Measurements from ENCODE around the gene IL7R.

Gene IL7R

DNA sequence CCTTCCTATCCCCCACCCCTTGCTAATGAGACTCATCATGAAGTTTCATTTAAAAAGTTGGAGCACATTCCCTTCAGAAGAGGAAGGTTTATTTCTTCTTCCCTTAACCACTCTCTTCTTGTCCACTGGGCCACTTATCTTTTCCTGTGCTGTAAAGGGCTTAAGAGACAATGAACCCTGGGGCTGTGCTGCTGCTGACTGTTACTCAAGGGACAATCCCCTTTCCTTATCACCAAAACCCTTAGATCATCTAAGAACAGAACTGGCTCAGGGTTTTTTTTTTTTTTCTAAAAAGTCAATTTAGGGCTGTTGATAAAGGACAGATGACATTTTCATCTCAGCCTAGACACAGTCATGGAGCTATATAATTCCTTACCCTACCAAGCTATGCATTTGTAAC is 52.1 kb downstream of the IL7R start:
- no peak for DNase-seq

DNA sequence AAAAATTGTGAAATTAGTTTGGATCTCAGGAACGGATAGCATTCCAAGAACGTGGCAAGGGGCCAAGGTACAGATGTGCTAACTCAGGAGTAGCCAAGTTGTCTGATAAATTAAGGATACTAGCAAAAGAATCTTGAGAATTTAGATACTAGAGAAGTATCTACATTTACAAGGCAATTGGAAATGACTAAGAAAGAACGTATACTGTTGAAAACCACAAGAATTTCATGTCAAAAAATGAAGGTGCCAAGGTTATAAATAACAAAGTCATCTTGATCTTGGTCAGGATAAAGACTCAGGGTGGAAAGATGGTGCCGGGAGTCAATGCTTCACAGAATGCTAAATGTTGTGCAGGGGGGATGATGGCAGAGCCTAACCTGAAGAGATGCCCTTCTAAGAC is 62.5 kb downstream of the IL7R start:
- peak; percentile 99 for DNase-seq

DNA sequence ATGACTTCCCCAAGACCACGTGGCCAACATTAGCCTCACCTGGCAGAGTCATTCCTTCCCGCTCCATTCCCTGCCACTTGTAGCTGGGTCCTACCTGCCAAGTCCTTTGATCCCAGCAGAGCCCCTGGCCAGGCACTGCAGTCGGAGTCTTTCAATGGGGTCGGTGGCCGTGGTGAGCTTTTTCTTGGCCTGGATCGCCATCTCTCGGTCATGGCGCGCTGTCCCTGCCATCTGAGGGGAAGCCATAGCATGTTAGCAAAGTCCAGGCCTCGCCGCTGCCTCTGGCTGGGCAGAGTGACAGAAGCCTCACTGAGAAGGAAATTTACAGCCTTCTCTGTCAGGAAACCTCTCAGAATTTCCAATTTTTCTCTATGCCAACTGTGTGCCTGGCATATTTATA is 64.2 kb downstream of the IL7R start:
- DNase-seq: peak; percentile 19

DNA sequence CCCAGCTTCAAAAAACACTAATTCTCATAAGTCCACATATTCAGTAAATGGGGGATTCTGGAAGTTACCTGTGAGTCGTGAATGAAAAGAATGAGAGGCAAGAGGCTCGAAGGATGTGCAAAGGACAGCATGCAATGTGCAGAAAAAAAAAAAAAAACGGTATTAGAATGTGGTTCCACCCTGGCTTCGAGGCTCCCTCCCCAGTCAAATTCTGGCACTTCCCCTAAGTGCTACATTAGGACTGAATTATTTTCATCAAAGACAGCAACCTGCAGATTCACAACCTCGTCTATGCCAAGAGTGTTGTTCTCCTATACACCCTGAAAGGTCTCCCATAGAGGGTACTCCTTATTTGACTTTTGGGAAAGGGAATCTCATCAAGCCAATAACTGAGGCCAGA is 65.2 kb downstream of the IL7R start:
- no peak for DNase-seq

DNA sequence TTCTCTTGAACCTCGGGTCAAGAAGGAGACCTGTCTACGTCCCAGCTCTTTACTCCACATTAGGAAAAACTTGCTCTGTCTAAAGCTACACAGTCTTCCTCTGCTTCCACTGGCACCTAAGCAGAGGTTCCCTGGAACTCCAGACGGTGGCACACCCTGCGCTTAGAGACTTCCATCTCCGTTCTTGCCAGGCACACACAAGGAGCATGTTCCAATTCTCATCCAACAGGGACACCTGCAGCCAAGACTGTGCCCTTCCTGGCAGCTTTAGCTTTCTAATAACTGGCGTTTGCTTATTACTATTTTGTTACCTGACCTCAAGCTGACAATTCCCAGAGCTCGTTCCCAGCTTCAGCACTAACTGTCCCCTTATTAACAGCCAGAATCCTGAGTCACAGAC is 65.8 kb downstream of the IL7R start:
- no peak for DNase-seq

DNA sequence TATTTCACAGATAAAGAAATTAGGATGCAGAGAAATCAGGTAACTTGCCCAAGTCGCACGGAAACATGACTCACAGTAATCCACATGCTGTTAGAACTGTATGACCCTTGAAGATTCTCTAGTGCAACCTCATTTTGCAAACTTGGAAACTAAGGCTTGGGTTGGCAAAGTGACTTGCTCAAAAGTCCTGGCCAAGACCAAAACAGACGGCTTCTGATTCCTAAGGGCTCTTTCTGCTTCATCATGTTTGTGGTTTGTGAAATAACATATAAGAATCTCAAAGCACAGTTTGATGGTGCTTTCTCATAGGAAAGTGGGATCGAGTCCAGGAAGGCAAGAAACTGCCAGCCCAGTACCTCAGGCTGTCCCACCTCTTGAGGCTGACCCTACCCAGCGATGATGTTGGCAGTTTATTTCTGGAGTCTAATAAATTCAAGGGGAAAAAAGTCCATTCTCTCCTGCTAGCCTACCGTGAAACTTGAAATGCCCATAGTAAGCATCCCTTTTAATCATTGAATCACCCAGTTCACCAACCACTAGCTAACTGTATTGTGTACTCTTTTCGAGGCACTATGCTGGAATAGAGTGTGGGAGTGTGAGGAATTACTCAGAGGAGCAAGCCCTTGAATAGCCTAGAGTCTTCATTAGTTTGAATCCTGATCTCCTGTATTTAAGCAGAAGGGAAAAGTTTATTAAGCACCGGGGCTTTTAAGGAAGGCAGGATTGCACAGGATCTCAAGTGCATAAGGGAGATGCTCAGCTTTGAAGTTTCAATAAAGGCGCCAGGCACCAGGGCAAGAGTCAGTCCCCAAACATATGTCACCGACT is 67.6 kb downstream of the IL7R start:
- peak; percentile 83 for DNase-seq

DNA sequence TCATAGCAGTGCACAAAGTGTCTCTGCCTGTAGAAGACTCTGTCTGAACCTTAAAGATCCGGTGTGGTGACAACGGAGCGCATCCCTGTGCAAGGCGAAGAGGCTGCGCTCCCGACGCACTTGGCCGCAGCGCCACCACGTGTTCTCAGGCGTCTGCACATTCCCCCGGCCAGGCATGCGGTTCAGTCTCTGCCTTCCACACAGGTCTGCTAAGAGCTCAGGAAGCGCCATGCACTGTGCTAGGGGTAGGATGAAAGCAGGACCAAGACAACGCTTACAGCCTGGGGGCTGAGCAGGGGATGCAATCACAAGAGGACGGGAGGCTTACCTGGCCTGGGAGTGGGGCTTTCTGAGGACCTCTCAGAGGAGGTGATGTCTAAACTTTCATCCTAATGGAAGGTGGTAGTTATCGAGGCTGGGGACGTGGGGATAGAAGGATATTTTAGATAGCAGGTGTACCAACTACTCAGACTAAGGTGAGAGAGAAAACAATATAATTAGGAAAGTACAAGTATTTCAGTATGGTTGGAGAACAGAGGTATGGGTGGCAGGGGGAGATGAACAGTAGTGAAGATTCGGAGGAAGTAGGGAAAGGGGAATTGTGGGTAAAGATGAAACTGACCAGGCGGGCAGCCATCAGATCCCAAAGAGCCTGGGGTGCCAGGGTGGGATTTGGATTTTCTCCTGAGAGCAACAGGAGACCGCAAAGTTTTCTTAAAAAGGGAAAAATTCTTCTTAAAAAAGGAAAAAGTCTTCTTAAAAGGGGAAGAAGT is 68.4 kb downstream of the IL7R start:
- DNase-seq: peak; percentile 74

DNA sequence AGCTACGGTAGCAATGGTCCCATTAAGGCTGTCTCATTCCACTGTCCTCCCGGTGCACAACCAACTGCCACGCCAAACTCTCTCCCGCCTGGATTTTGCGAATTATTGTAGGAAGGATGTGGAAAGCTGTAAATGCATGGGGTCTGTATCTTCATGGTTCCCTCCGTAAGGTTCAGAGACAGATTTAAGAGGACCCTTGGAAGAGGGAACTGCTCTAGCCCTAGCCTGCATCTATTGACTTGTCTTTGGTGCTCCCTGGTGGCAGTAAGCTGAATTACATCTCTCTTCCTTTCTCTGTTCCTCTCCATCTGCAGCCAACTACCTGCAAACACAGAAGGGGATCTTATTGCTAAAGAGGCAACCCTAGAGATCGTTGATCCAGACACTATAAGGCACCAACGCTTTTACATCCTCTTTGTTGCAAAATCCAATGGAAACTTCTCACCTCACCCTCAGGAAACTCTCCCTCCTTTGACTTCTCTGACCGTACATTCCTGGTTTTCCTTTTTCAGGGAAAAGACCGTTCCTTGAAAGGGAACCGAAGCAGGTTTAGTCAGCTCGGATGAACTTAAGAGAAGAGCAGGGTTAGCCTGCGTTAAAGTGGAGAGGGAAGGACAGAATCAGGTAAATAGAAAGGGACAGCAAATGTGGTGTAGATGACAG is 69.8 kb downstream of the IL7R start:
- DNase-seq: peak; percentile 52
